Type B pancreatic cell (in vitro differentiated cells): Measurements from ENCODE around the gene SVOP. TPM values are rescaled to one million over a fixed set of nuclear protein-coding genes. Genes with fewer than 3 reads are reported as not detected.

Experiments
- DNase-seq: peaks from one replicate; pipeline ENCODE4 v3.0.0; 2021; ENCODE audit warnings: mixed read lengths; ENCODE audit not compliant: unreplicated experiment; ENCODE audit errors: extremely low spot score
- H3K27ac Mint-ChIP-seq: 2 replicates; pipeline ENCODE4 v1.8.0; 2021; ENCODE audit warnings: mild to moderate bottlenecking, mixed read lengths
- H3K27me3 Mint-ChIP-seq: 2 replicates; pipeline ENCODE4 v1.8.0; 2021; ENCODE audit warnings: mixed read lengths
- H3K36me3 Mint-ChIP-seq: 2 replicates; pipeline ENCODE4 v1.8.0; 2021; ENCODE audit warnings: mixed read lengths
- H3K4me1 Mint-ChIP-seq: one replicate; pipeline ENCODE4 v1.8.0; 2021; ENCODE audit warnings: mixed read lengths; ENCODE audit not compliant: unreplicated experiment
- H3K4me3 Mint-ChIP-seq: 2 replicates; pipeline ENCODE4 v1.8.0; 2021; ENCODE audit warnings: mild to moderate bottlenecking, mixed read lengths
- H3K9me3 Mint-ChIP-seq: 2 replicates; pipeline ENCODE4 v1.8.0; 2021; ENCODE audit warnings: mixed read lengths
- CTCF ChIP-seq: fragments of 200-600 bp; sonication (generic); conservative IDR thresholded peaks from 2 replicates; pipeline ENCODE4 v1.5.0; 2021; ENCODE audit warnings: antibody characterized with exemption, mild to moderate bottlenecking
- total RNA-seq: library from RNA; stranded (reverse); gene quantifications from 2 replicates; pipeline ENCODE4 v1.2.1, GENCODE V29; 2021; ENCODE audit warnings: low replicate concordance

SVOP gene
- total RNA-seq, 1 donor from 2014 or later: 3.6 TPM

GRCh38 chr12:108914121-108914531, 106.7 kb downstream of the SVOP start:
- no peak overlapping the region for H3K4me3 Mint-ChIP-seq
- TF ChIP-seq CTCF: no peak
- no peak overlapping the region for H3K27ac Mint-ChIP-seq
- H3K27me3 Mint-ChIP-seq: no peaks in the 10 kb centered on the region
- peaks cover 4% of the 10 kb centered on the region for H3K9me3 Mint-ChIP-seq
- peaks cover 4% of the 10 kb centered on the region for H3K4me1 Mint-ChIP-seq
- no peak for DNase-seq
- no peaks in the 10 kb centered on the region for H3K36me3 Mint-ChIP-seq

- TF ChIP-seq CTCF: no peak
- Mint-ChIP-seq H3K27me3 (peaks cover 6% of the 10 kb centered on the region), H3K36me3 (no peaks in the 10 kb centered on the region), H3K4me1 (peaks cover 10% of the 10 kb centered on the region), H3K9me3 (peaks cover 10% of the 10 kb centered on the region), H3K27ac (peak overlapping the region; percentile 92), H3K4me3 (peak overlapping the region; percentile 68)
- DNase-seq: no peak
Measured at GRCh38 chr12:108912361-108912760, 108.5 kb downstream of the SVOP start.

- no peaks in the 10 kb centered on the region for H3K36me3 Mint-ChIP-seq
- TF ChIP-seq CTCF: no peak
- H3K4me1 Mint-ChIP-seq: peaks cover 11% of the 10 kb centered on the region
- peak overlapping the region; percentile 92 for H3K27ac Mint-ChIP-seq
- no peak for DNase-seq
- H3K9me3 Mint-ChIP-seq: peaks cover 11% of the 10 kb centered on the region
- peaks cover 6% of the 10 kb centered on the region for H3K27me3 Mint-ChIP-seq
- H3K4me3 Mint-ChIP-seq: peak overlapping the region; percentile 68
Measured at GRCh38 chr12:108911915-108912314, 109.0 kb downstream of the SVOP start.

GRCh38 chr12:108910336-108910735, 110.5 kb downstream of the SVOP start:
- H3K27ac Mint-ChIP-seq: no peak overlapping the region
- peaks cover 9% of the 10 kb centered on the region for H3K27me3 Mint-ChIP-seq
- peaks cover 11% of the 10 kb centered on the region for H3K4me1 Mint-ChIP-seq
- no peaks in the 10 kb centered on the region for H3K36me3 Mint-ChIP-seq
- H3K9me3 Mint-ChIP-seq: peaks cover 11% of the 10 kb centered on the region
- DNase-seq: no peak
- no peak overlapping the region for H3K4me3 Mint-ChIP-seq
- TF ChIP-seq CTCF: no peak

- H3K36me3 Mint-ChIP-seq: no peaks in the 10 kb centered on the region
- H3K27ac Mint-ChIP-seq: peak overlapping the region; percentile 97
- peaks cover 11% of the 10 kb centered on the region for H3K9me3 Mint-ChIP-seq
- DNase-seq: no peak
- peaks cover 11% of the 10 kb centered on the region for H3K4me1 Mint-ChIP-seq
- TF ChIP-seq CTCF: no peak
- H3K27me3 Mint-ChIP-seq: peaks cover 9% of the 10 kb centered on the region
- peak overlapping the region; percentile 74 for H3K4me3 Mint-ChIP-seq
Measured at GRCh38 chr12:108907839-108908351, 113.0 kb downstream of the SVOP start.

GRCh38 chr12:108906971-108907370, 113.9 kb downstream of the SVOP start:
- Mint-ChIP-seq H3K4me1 (peaks cover 9% of the 10 kb centered on the region), H3K9me3 (peaks cover 7% of the 10 kb centered on the region), H3K27me3 (peaks cover 9% of the 10 kb centered on the region), H3K4me3 (no peak overlapping the region), H3K36me3 (no peaks in the 10 kb centered on the region), H3K27ac (peak overlapping the region; percentile 97)
- no peak for TF ChIP-seq CTCF
- DNase-seq: no peak
